H1 (cell line): ENCODE measurements around the gene SLC45A1. TPM values are rescaled to one million over a fixed set of nuclear protein-coding genes. Genes with fewer than 3 reads are reported as not detected.

ENCODE experiments used
- CTCF ChIA-PET: fragments of 300-600 bp; sonication (Branson Sonifier 250); formaldehyde crosslinking; loops from one replicate; lab custom pipeline; 2021; ENCODE audit not compliant: partially characterized antibody; lab: Charles Lee
- POLR2A ChIA-PET: fragments of 300-600 bp; sonication (Branson Sonifier 250); formaldehyde crosslinking; loops from one replicate; lab custom pipeline; 2021; ENCODE audit warnings: inconsistent platforms; ENCODE audit not compliant: partially characterized antibody; lab: Charles Lee
- DNase-seq, 2 experiments: peaks; one replicate each; pipeline versions ENCODE4 v3.0.0 to v3.0.0-alpha.2; 2010 to 2022; ENCODE audit warnings: low spot score in 2 of 2, low read depth in 1 of 2, mixed read lengths in 1 of 2
- FAIRE-seq: peaks from 2 replicates; lab custom pipeline; 2011; peaks lifted over from hg19 to GRCh38; lab: Jason Lieb, UNC
- H2AFZ ChIP-seq: 2 replicates; pipeline ENCODE4 v1.8.1; 2012; ENCODE audit warnings: low read length, inconsistent platforms
- H2AK5ac ChIP-seq: 2 replicates; pipeline ENCODE4 v1.6.1; 2013; ENCODE audit warnings: low read depth, low read length
- H2BK120ac ChIP-seq: replicated peaks from 2 replicates; pipeline ENCODE3; 2013; ENCODE audit warnings: low read depth, low read length, inconsistent platforms
- H2BK12ac ChIP-seq: 2 replicates; pipeline ENCODE4 v1.6.1; 2013; ENCODE audit warnings: low read depth, low read length
- H2BK15ac ChIP-seq: 2 replicates; pipeline ENCODE4 v1.6.1; 2013; ENCODE audit warnings: low read length
- H2BK20ac ChIP-seq: 2 replicates; pipeline ENCODE4 v1.6.1; 2013; ENCODE audit warnings: low read length
- H2BK5ac ChIP-seq: 2 replicates; pipeline ENCODE4 v1.6.1; 2013; ENCODE audit warnings: low read depth, low read length
- H3K14ac ChIP-seq: 2 replicates; pipeline ENCODE4 v1.6.1; 2013; ENCODE audit warnings: inconsistent platforms; ENCODE audit not compliant: insufficient read length
- H3K18ac ChIP-seq: 2 replicates; pipeline ENCODE4 v1.6.1; 2013; ENCODE audit warnings: low read length; ENCODE audit errors: extremely low read depth
- H3K23ac ChIP-seq: 2 replicates; pipeline ENCODE4 v1.6.1; 2013; ENCODE audit warnings: inconsistent platforms; ENCODE audit not compliant: insufficient read length
- H3K23me2 ChIP-seq: 2 replicates; pipeline ENCODE4 v1.6.1; 2013; ENCODE audit warnings: low read depth, low read length
- H3K27ac ChIP-seq: 2 replicates; pipeline ENCODE4 v1.6.1; 2011; ENCODE audit warnings: low read depth, low read length, inconsistent platforms
- H3K27me3 ChIP-seq, 4 experiments: replicated peaks in 1 of 4; 1 replicate in 1 of 4; 2 replicates in 3 of 4; pipeline versions ENCODE4 v1.6.1 to v1.8.1; 2011 to 2013; ENCODE audit warnings: low read length in 3 of 4, mild to moderate bottlenecking in 3 of 4, inconsistent platforms in 2 of 4, mixed read lengths in 2 of 4, moderate library complexity in 1 of 4; ENCODE audit not compliant: control insufficient read depth in 3 of 4, insufficient read depth in 3 of 4; ENCODE audit errors: extremely low read depth in 1 of 4
- H3K36me3 ChIP-seq, 4 experiments: 2 replicates each; pipeline versions ENCODE4 v1.6.1 to v1.8.1; 2011 to 2013; ENCODE audit warnings: mild to moderate bottlenecking in 4 of 4, low read length in 3 of 4, moderate library complexity in 2 of 4, control low read depth in 1 of 4, inconsistent platforms in 1 of 4; ENCODE audit not compliant: insufficient read depth in 4 of 4, control insufficient read depth in 2 of 4
- H3K4ac ChIP-seq: replicated peaks from 2 replicates; pipeline ENCODE3; 2013; ENCODE audit warnings: low read length, low read depth, mixed read lengths, inconsistent platforms; ENCODE audit not compliant: insufficient read length
- H3K4me1 ChIP-seq, 4 experiments: replicated peaks in 1 of 4; 1 replicate in 1 of 4; 2 replicates in 3 of 4; pipeline versions ENCODE4 v1.6.1 to v1.8.1; 2011 to 2013; ENCODE audit warnings: low read length in 3 of 4, inconsistent platforms in 2 of 4, mixed read lengths in 1 of 4; ENCODE audit not compliant: insufficient read depth in 4 of 4, control insufficient read depth in 3 of 4
- H3K4me2 ChIP-seq, 2 experiments: 2 replicates each; pipeline versions ENCODE4 v1.6.1 to v1.8.1; 2011 to 2013; ENCODE audit warnings: low read depth in 2 of 2, low read length in 2 of 2, control low read depth in 1 of 2, inconsistent platforms in 1 of 2, mild to moderate bottlenecking in 1 of 2; ENCODE audit not compliant: insufficient read depth in 1 of 2
- H3K4me3 ChIP-seq, 4 experiments: fragments of 200-600, 300-600 bp in 1 of 4; sonication (generic), shearing (Covaris generic), sonication (Bioruptor Twin) in 1 of 4; 2 replicates each; pipeline versions ENCODE4 v1.5.1 to v1.8.1; 2011 to 2016; ENCODE audit warnings: low read length in 4 of 4, low read depth in 3 of 4, control low read depth in 2 of 4, inconsistent platforms in 2 of 4, mild to moderate bottlenecking in 2 of 4, mixed read lengths in 1 of 4, moderate library complexity in 1 of 4; ENCODE audit not compliant: insufficient read depth in 2 of 4; ENCODE audit errors: extremely low read depth in 1 of 4
- H3K56ac ChIP-seq: replicated peaks from 2 replicates; pipeline ENCODE3; 2013; ENCODE audit warnings: low read depth, mild to moderate bottlenecking, mixed read lengths, low read length, inconsistent platforms; ENCODE audit not compliant: insufficient read length
- H3K79me1 ChIP-seq: 2 replicates; pipeline ENCODE4 v1.6.1; 2013; ENCODE audit warnings: low read depth, low read length, control low read depth
- H3K79me2 ChIP-seq, 2 experiments: 2 replicates each; pipeline versions ENCODE4 v1.6.1 to v1.8.1; 2012 to 2013; ENCODE audit warnings: low read length in 2 of 2, mild to moderate bottlenecking in 2 of 2, inconsistent platforms in 1 of 2; ENCODE audit not compliant: insufficient read depth in 2 of 2, control insufficient read depth in 1 of 2
- H3K9ac ChIP-seq, 4 experiments: replicated peaks in 1 of 4; 1 replicate in 1 of 4; 2 replicates in 3 of 4; pipeline versions ENCODE4 v1.6.1 to v1.8.1; 2011 to 2013; ENCODE audit warnings: low read depth in 3 of 4, low read length in 3 of 4, control low read depth in 2 of 4, mild to moderate bottlenecking in 2 of 4, moderate library complexity in 2 of 4, inconsistent platforms in 1 of 4; ENCODE audit errors: extremely low read depth in 1 of 4
- H3K9me3 ChIP-seq, 2 experiments: 2 replicates each; pipeline versions ENCODE4 v1.6.1 to v1.8.1; 2012 to 2013; ENCODE audit warnings: mild to moderate bottlenecking in 2 of 2, moderate library complexity in 2 of 2, control low read depth in 1 of 2, inconsistent platforms in 1 of 2, low read depth in 1 of 2, low read length in 1 of 2, mixed read lengths in 1 of 2; ENCODE audit not compliant: insufficient read depth in 2 of 2
- H4K20me1 ChIP-seq, 2 experiments: replicated peaks in 1 of 2; 2 replicates each; pipeline versions ENCODE3 to v1.8.1; 2011 to 2013; ENCODE audit warnings: inconsistent platforms in 2 of 2, low read length in 2 of 2, mild to moderate bottlenecking in 1 of 2; ENCODE audit not compliant: insufficient read depth in 2 of 2, control insufficient read depth in 1 of 2
- H4K5ac ChIP-seq: 2 replicates; pipeline ENCODE4 v1.6.1; 2013; ENCODE audit warnings: low read length, low read depth, mixed read lengths, inconsistent platforms; ENCODE audit not compliant: insufficient read length
- H4K8ac ChIP-seq: 2 replicates; pipeline ENCODE4 v1.8.0; 2013; ENCODE audit warnings: mild to moderate bottlenecking, moderate library complexity, low read length, inconsistent platforms; ENCODE audit not compliant: insufficient read depth; ENCODE audit errors: extremely low read depth
- H4K91ac ChIP-seq: replicated peaks from 2 replicates; pipeline ENCODE3; 2013; ENCODE audit warnings: low read length, mixed read lengths, inconsistent platforms; ENCODE audit not compliant: insufficient read length
- FOSL1 ChIP-seq: IDR thresholded peaks from 2 replicates; pipeline ENCODE4 v1.6.1; 2011; ENCODE audit warnings: mild to moderate bottlenecking, low read depth, low read length, moderate library complexity; ENCODE audit not compliant: insufficient read depth
- KDM4A ChIP-seq: IDR thresholded peaks from one replicate; pipeline ENCODE4 v1.7.1; 2012; ENCODE audit warnings: low read depth, mild to moderate bottlenecking, moderate library complexity, low read length, inconsistent platforms; ENCODE audit not compliant: severe bottlenecking
- WGBS, 2 experiments: shearing (Covaris generic) in 1 of 2; methylation state at CpG; one replicate each; pipeline versions ENCODE4 v1.1.6 to v1.1.7; 2013 to 2015; ENCODE audit warnings: low lambda C conversion rate in 2 of 2, mixed read lengths in 2 of 2, inconsistent platforms in 1 of 2, low coverage in 1 of 2, missing lambda C conversion rate in 1 of 2; ENCODE audit not compliant: insufficient replicate concordance in 2 of 2, insufficient coverage in 1 of 2, insufficient read length in 1 of 2; ENCODE audit errors: extremely low coverage in 1 of 2, missing lambda C conversion rate in 1 of 2; 5-methylcytosine and 5-hydroxymethylcytosine counted together
- polyA plus RNA-seq, 7 experiments: library from polyadenylated mRNA; depleted of rRNA in 3 of 7; stranded (reverse) in 5 of 7; unstranded in 2 of 7; fragments of >200 nt in 5 of 7; fragments of 200-250 nt in 2 of 7; gene quantifications; 1 replicate in 5 of 7; 2 replicates in 1 of 7; 4 replicates in 1 of 7; pipeline versions ENCODE4 v1.2.1 to v1.2.3, GENCODE V29; 2011 to 2013; ENCODE audit warnings: missing spikeins in 2 of 7, mixed read lengths in 2 of 7
- total RNA-seq: library from RNA; stranded (reverse); fragmentation: NEBNext Ultra II Directional; extraction: Animal tissue kit (Norgen Biotek cat#: 25700); gene quantifications from 2 replicates; pipeline ENCODE4 v1.2.1, GENCODE V29; 2021

SLC45A1 gene
- total and polyA plus RNA-seq, 2 of the 8 experiments (the other 6 are each of a cell fraction or from before 2014, with no cell fraction given) = 1.0 to 1.7 TPM

- H4K5ac ChIP-seq = no peak overlapping the region
- TF ChIP-seq FOSL1 (no peak), KDM4A (no peak)
- H3K4me2 ChIP-seq = no peak overlapping the region
- no peak overlapping the region for H2AK5ac ChIP-seq
- no peak overlapping the region for H2AFZ ChIP-seq
- H2BK120ac ChIP-seq = no peak overlapping the region
- no peaks in the 10 kb centered on the region for H3K36me3 ChIP-seq
- CTCF ChIA-PET = interaction anchor here (1.3 to 6.9 kb wide), 5 partner anchors 9 to 363 kb away, joined by 3 to 29 read pairs (median 5); partner anchors contain the start of gene SLC45A1
- H3K79me2 ChIP-seq = no peaks in the 10 kb centered on the region
- H3K27me3 ChIP-seq = no peaks in the 10 kb centered on the region
- no peak overlapping the region for H3K18ac ChIP-seq
- no peak overlapping the region for H2BK12ac ChIP-seq
- no peak overlapping the region for H4K91ac ChIP-seq
- peaks cover 9% of the 10 kb centered on the region; the same call in 1 of the 2 replicates for H3K23me2 ChIP-seq
- POLR2A ChIA-PET = interaction anchor here (1.0 kb wide), 1 partner anchor 14 kb away, joined by 3 read pairs; no protein-coding TSS in a partner anchor
- H2BK15ac ChIP-seq = no peak overlapping the region
- no peak overlapping the region for H3K23ac ChIP-seq
- no peak overlapping the region for H3K27ac ChIP-seq
- no peak overlapping the region for H3K9ac ChIP-seq
- H3K4me1 ChIP-seq = no peaks in the 10 kb centered on the region
- H4K8ac ChIP-seq = no peak overlapping the region
- H3K14ac ChIP-seq = no peak overlapping the region
- H3K79me1 ChIP-seq = no peaks in the 10 kb centered on the region
- DNase-seq (no peak), FAIRE-seq (no peak)
- H3K56ac ChIP-seq = no peak overlapping the region
- H3K9me3 ChIP-seq = no peaks in the 10 kb centered on the region
- 91% methylated on average over 10 of the region's 10 CpGs; no CpG with 5 or more reads in 1 of the 2 experiments for WGBS, 2 experiments
- no peak overlapping the region for H2BK5ac ChIP-seq
- no peak overlapping the region for H2BK20ac ChIP-seq
- no peak overlapping the region for H3K4ac ChIP-seq
- peaks cover 0 to 4% of the 10 kb centered on the region in 2 experiments for H4K20me1 ChIP-seq
- no peak overlapping the region for H3K4me3 ChIP-seq
Measured at GRCh38 chr1:8342325-8342724, 24.4 kb downstream of the SLC45A1 start.
